Esophagus squamous epithelium (tissue), 4 donors: Measurements from ENCODE around the gene MPZL1.

Source experiments
- POLR2A ChIP-seq, 4 donors: fragments of 450-650 bp; IDR thresholded peaks; one replicate each; pipeline ENCODE4 v1.6.1; 2017; ENCODE audit warnings: antibody characterized with exemption in 4 of 4, mild to moderate bottlenecking in 4 of 4, moderate library complexity in 3 of 4
- TF ChIP-seq, protein P1 (sequence below), 6 experiments: fragments of 450-650 bp in 4 of 6; fragments of 200-600 bp in 2 of 6; sonication (generic) in 2 of 6; IDR thresholded peaks; one replicate each; pipeline ENCODE4 v1.5.1; 2016 to 2019; ENCODE audit warnings: antibody characterized with exemption in 6 of 6, mild to moderate bottlenecking in 4 of 6, moderate library complexity in 4 of 6

GRCh38 chr1:167687919-167688519, 33.8 kb upstream of the MPZL1 start:
- TF ChIP-seq, protein P1, sequence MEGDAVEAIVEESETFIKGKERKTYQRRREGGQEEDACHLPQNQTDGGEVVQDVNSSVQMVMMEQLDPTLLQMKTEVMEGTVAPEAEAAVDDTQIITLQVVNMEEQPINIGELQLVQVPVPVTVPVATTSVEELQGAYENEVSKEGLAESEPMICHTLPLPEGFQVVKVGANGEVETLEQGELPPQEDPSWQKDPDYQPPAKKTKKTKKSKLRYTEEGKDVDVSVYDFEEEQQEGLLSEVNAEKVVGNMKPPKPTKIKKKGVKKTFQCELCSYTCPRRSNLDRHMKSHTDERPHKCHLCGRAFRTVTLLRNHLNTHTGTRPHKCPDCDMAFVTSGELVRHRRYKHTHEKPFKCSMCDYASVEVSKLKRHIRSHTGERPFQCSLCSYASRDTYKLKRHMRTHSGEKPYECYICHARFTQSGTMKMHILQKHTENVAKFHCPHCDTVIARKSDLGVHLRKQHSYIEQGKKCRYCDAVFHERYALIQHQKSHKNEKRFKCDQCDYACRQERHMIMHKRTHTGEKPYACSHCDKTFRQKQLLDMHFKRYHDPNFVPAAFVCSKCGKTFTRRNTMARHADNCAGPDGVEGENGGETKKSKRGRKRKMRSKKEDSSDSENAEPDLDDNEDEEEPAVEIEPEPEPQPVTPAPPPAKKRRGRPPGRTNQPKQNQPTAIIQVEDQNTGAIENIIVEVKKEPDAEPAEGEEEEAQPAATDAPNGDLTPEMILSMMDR (IDR thresholded peaks at IDR 0.05): peak; percentile 87 to 96 (median 94)
- no peak for TF ChIP-seq POLR2A (IDR thresholded peaks at IDR 0.05)
